Hepatic stellate cell (primary cell): ENCODE measurements around the gene DDX11.
"Not testable (repeated sequence)": the region's sequence is repeated elsewhere in the genome, so short reads cannot be mapped to it uniquely, and the experiment has no call there.

Experiments
- DNase-seq: peaks from one replicate; pipeline ENCODE4 v3.0.0; 2011; ENCODE audit warnings: low spot score

DDX11 gene

DNA sequence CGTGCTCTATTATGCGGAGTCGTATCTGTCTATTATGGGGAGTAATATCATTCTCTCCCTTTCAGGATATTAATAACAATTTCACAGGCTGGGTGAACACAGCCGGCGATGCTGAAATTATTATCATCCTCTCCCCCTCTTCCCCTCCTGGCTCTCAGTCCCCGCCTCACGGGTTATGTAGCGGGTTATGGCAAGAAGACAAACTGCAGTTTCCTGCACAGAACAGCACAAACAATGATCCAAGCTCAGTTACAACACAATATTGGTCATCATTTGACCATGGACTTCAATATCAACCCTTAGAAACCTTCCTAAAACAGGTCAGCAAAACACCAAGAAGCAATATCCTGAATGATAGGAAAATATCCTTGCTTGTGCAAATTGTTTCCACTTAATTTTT is 50.5 kb downstream of the DDX11 start:
- not testable (repeated sequence) for DNase-seq

DNA sequence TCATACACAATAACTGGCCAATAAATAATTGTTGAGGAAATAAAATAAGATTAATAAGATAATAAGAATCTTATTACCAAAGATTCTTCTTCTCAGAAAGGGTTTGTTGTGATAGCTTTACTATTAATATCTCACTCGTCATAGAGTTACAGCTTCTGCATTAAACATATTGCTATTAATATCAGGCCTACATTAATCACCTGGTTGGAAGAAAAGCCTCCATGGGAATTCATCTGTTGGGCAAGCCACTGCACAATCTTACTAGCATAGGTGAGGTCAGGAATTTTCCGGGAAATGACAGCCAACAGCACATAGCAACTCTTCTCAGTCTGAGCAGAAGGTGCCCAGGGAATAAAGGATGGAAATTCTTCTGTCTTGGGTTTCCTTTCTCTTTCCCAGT is 51.5 kb downstream of the DDX11 start:
- not testable (repeated sequence) for DNase-seq

- DNase-seq, result not testable (repeated sequence)
These were observed 53.7 kb downstream of the DDX11 start for GRCh38 chr12:31127209-31127848.

DNA sequence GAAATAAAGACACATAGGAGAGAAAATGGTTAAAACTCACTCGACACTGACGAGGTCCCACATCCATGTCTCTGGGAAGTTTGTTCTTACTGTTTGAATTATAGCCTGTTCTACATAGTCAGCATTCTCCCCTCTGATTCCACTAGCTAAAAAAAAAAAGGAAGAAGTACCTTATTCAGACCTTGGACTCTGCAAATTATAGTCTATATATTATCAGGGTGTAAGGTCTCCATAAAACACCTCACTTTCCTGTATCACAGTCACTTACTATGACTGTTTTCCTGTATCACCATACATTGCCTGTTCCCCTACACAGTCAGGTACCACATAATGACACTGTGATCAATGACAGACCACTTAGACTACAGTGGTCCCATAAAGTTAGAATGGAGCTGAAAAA is 62.9 kb downstream of the DDX11 start:
- not testable (repeated sequence) for DNase-seq

DNA sequence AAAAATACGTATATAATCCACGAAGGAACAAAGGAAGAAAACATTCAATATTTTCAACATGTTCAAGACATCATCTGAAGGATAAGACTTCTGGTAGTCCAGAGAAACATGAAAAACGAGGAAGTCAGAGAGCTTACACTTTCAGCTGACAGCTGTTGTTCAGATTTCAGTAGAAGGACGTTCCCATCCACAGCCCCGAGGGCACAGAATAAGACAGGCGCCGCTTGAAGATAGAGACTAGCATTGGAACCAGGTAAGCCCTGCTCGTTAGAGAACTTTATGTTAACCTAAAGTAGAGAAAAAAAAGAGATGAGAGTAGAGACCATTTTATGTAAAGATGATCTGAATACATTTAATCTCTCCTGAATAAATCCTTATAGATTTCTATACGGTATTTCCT is 71.1 kb downstream of the DDX11 start:
- DNase-seq, result not testable (repeated sequence)

GRCh38 chr12:31145296-31145695 is 71.6 kb downstream of the DDX11 start:
- DNase-seq, result not testable (repeated sequence)

- DNase-seq, result not testable (repeated sequence)
These were observed 73.8 kb downstream of the DDX11 start for GRCh38 chr12:31147415-31147814.

GRCh38 chr12:31150766-31151165 is 77.1 kb downstream of the DDX11 start:
- DNase-seq, result not testable (repeated sequence)
